Brain microvascular endothelial cell (primary cell): ENCODE results near the gene TNS3.

Experiments
- DNase-seq: peaks from one replicate; pipeline ENCODE4 v3.0.0-alpha.2; 2020
- H3K27ac ChIP-seq: fragments of 250-450 bp; sonication (Bioruptor Pico); 2 replicates; pipeline ENCODE4 v1.5.1; 2020; ENCODE audit warnings: mild to moderate bottlenecking, moderate library complexity
- H3K27me3 ChIP-seq: fragments of 250-450 bp; sonication (Bioruptor Pico); replicated peaks from 2 replicates; pipeline ENCODE4 v1.5.1; 2020; ENCODE audit warnings: mild to moderate bottlenecking
- H3K36me3 ChIP-seq: fragments of 250-450 bp; sonication (Bioruptor Pico); replicated peaks from 2 replicates; pipeline ENCODE4 v1.5.1; 2020; ENCODE audit warnings: mild to moderate bottlenecking
- H3K4me3 ChIP-seq: 2 replicates; pipeline ENCODE4 v1.5.1; 2011; ENCODE audit warnings: low read depth, mild to moderate bottlenecking, control low read depth, low read length, moderate library complexity
- in situ Hi-C: cut with HindIII; loops from 2 replicates; pipeline ENCODE4 v1.10.0; 2017; ENCODE audit warnings: low sequenced_read_pairs, low pct_ligation_motif_present
- TF ChIP-seq, protein P1 (sequence below): IDR thresholded peaks from 2 replicates; pipeline ENCODE4 v1.5.1; 2011; ENCODE audit warnings: low read depth, mild to moderate bottlenecking, moderate library complexity, low read length, control low read depth, inconsistent platforms; ENCODE audit errors: missing control alignments

The TNS3 gene

GRCh38 chr7:47357863-47358262, 224.0 kb downstream of the TNS3 start:
- H3K4me3 ChIP-seq = no peak overlapping the region
- no peaks in the 10 kb centered on the region for H3K36me3 ChIP-seq
- no peak for DNase-seq
- in situ Hi-C loops = no loop called here
- H3K27me3 ChIP-seq = no peaks in the 10 kb centered on the region
- H3K27ac ChIP-seq = no peak overlapping the region
- TF ChIP-seq, protein P1, sequence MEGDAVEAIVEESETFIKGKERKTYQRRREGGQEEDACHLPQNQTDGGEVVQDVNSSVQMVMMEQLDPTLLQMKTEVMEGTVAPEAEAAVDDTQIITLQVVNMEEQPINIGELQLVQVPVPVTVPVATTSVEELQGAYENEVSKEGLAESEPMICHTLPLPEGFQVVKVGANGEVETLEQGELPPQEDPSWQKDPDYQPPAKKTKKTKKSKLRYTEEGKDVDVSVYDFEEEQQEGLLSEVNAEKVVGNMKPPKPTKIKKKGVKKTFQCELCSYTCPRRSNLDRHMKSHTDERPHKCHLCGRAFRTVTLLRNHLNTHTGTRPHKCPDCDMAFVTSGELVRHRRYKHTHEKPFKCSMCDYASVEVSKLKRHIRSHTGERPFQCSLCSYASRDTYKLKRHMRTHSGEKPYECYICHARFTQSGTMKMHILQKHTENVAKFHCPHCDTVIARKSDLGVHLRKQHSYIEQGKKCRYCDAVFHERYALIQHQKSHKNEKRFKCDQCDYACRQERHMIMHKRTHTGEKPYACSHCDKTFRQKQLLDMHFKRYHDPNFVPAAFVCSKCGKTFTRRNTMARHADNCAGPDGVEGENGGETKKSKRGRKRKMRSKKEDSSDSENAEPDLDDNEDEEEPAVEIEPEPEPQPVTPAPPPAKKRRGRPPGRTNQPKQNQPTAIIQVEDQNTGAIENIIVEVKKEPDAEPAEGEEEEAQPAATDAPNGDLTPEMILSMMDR = no peak

DNA sequence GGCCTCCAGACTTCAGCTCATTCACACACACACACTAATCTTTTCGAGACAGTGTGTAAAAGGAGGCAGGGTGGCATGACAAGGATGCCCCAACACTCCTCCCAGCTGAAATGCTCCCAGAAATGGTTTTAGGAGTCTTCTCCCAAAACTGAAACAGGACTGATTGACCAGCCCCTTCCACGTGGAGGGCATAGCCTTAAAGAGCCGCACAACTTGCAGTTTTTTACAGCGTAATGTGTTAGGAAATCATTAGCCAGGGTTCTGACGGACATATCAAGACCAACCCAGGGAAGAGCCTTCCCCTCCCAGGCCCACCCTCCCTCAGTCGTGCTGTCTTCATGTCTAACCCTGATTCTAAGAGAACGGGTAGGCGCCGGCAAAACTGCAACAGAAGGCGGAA, 224.6 kb downstream of the TNS3 start:
- Histone ChIP-seq H3K27me3 (no peaks in the 10 kb centered on the region), H3K36me3 (no peaks in the 10 kb centered on the region), H3K27ac (no peak overlapping the region), H3K4me3 (no peak overlapping the region)
- TF ChIP-seq, protein P1 = no peak
- DNase-seq = no peak
- in situ Hi-C loops = no loop called here

DNA sequence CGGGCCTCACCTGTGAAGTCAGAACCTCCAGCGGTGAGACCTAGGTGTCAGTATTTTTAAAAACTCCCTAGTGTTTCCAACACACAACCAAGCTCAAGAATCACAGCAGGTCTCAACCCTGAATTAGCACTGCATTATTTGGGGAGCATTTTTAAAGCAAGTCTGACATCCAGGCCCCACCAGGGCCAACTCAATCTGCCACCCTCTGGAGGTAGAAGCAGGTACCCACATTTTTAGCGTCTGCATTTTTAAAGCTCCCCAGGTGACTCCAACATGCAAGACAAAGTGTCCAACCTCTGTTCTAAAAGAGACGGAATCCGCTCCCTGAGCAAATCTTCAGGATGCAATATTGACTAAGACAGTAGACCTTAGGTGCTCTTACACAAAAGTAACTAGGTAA, 225.7 kb downstream of the TNS3 start:
- Histone ChIP-seq H3K27me3 (no peaks in the 10 kb centered on the region), H3K27ac (no peak overlapping the region), H3K4me3 (no peak overlapping the region), H3K36me3 (no peaks in the 10 kb centered on the region)
- in situ Hi-C loops = no loop called here
- TF ChIP-seq, protein P1 = no peak
- no peak for DNase-seq

GRCh38 chr7:47355684-47356083, 226.2 kb downstream of the TNS3 start:
- no peaks in the 10 kb centered on the region for H3K36me3 ChIP-seq
- no peak overlapping the region for H3K4me3 ChIP-seq
- H3K27ac ChIP-seq = no peak overlapping the region
- DNase-seq = no peak
- in situ Hi-C loops = no loop called here
- TF ChIP-seq, protein P1 = no peak
- no peaks in the 10 kb centered on the region for H3K27me3 ChIP-seq

- DNase-seq = no peak
- TF ChIP-seq, protein P1 = no peak
- in situ Hi-C loops = no loop called here
- H3K27me3 ChIP-seq = no peaks in the 10 kb centered on the region
- H3K27ac ChIP-seq = no peak overlapping the region
- H3K4me3 ChIP-seq = no peak overlapping the region
- H3K36me3 ChIP-seq = no peaks in the 10 kb centered on the region
Observed at GRCh38 chr7:47354831-47355541, 226.9 kb downstream of the TNS3 start.

- DNase-seq = no peak
- Histone ChIP-seq H3K4me3 (no peak overlapping the region), H3K36me3 (no peaks in the 10 kb centered on the region), H3K27ac (no peak overlapping the region), H3K27me3 (no peaks in the 10 kb centered on the region)
- in situ Hi-C loops = no loop called here
- TF ChIP-seq, protein P1 = no peak
Observed at GRCh38 chr7:47354071-47354470, 227.8 kb downstream of the TNS3 start.
